Measurements from ENCODE around the gene BANF2.

- TF ChIP-seq EP300 (IDR thresholded peaks at IDR 0.05) = no peak
- no peak for TF ChIP-seq POLR2A (IDR thresholded peaks at IDR 0.05; ENCODE audit: low read depth)
- TF ChIP-seq, protein P1, sequence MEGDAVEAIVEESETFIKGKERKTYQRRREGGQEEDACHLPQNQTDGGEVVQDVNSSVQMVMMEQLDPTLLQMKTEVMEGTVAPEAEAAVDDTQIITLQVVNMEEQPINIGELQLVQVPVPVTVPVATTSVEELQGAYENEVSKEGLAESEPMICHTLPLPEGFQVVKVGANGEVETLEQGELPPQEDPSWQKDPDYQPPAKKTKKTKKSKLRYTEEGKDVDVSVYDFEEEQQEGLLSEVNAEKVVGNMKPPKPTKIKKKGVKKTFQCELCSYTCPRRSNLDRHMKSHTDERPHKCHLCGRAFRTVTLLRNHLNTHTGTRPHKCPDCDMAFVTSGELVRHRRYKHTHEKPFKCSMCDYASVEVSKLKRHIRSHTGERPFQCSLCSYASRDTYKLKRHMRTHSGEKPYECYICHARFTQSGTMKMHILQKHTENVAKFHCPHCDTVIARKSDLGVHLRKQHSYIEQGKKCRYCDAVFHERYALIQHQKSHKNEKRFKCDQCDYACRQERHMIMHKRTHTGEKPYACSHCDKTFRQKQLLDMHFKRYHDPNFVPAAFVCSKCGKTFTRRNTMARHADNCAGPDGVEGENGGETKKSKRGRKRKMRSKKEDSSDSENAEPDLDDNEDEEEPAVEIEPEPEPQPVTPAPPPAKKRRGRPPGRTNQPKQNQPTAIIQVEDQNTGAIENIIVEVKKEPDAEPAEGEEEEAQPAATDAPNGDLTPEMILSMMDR (IDR thresholded peaks at IDR 0.05) = no peak
Observed at GRCh38 chr20:17663486-17663885, 36.3 kb upstream of the BANF2 start.
